GM12878 (cell line): Measurements from ENCODE around the gene ADK.

ENCODE experiments used
- ASH2L ChIP-seq: fragments of 300-600, 200-600 bp; sonication (generic); IDR thresholded peaks from 2 replicates; pipeline ENCODE4 v1.6.1; 2017; ENCODE audit warnings: low read depth, mild to moderate bottlenecking, borderline replicate concordance
- BHLHE40 ChIP-seq, 2 experiments: fragments of 450-650 bp in 1 of 2; IDR thresholded peaks; 2 replicates each; pipeline ENCODE4 v1.6.1; 2011 to 2017; ENCODE audit warnings: low read depth in 2 of 2, borderline replicate concordance in 1 of 2, improper control_type of control experiment in 1 of 2, low read length in 1 of 2, mild to moderate bottlenecking in 1 of 2
- MEF2B ChIP-seq: fragments of 450-650 bp; IDR thresholded peaks from 2 replicates; pipeline ENCODE4 v1.6.1; 2018; ENCODE audit warnings: mild to moderate bottlenecking, moderate library complexity; ENCODE audit not compliant: partially characterized antibody, poor library complexity, severe bottlenecking
- POLR2AphosphoS5 ChIP-seq: IDR thresholded peaks from 2 replicates; pipeline ENCODE4 v1.6.1; 2011; ENCODE audit warnings: mild to moderate bottlenecking, low read length, inconsistent platforms
- SRF ChIP-seq, 2 experiments: IDR thresholded peaks; 2 replicates each; pipeline ENCODE4 v1.6.1; 2011; ENCODE audit warnings: low read depth in 2 of 2, low read length in 2 of 2, mild to moderate bottlenecking in 1 of 2, moderate library complexity in 1 of 2
- ZNF274 ChIP-seq: IDR thresholded peaks from one replicate; pipeline ENCODE4 v1.8.0; 2011; ENCODE audit not compliant: insufficient read length, insufficient read depth
- TF ChIP-seq, protein P1 (sequence below), 3 experiments: IDR thresholded peaks in 2 of 3; conservative IDR thresholded peaks in 1 of 3; 2 replicates each; pipeline ENCODE4 v1.5.1; 2011; ENCODE audit warnings: low read depth in 3 of 3, low read length in 3 of 3, mild to moderate bottlenecking in 3 of 3, control low read depth in 2 of 3, moderate library complexity in 2 of 3, inconsistent platforms in 1 of 3, mixed read lengths in 1 of 3; ENCODE audit not compliant: control insufficient read depth in 2 of 3, insufficient read depth in 1 of 3; ENCODE audit errors: extremely low read depth in 1 of 3
- TF ChIP-seq, protein P2 (sequence below): IDR thresholded peaks from 2 replicates; pipeline ENCODE4 v1.6.1; 2011; ENCODE audit warnings: borderline replicate concordance, low read depth, mild to moderate bottlenecking, moderate library complexity, low read length; ENCODE audit not compliant: insufficient read depth, poor library complexity, severe bottlenecking
- TF ChIP-seq, protein P3 (sequence below): IDR thresholded peaks from 2 replicates; pipeline ENCODE4 v1.6.1; 2011; ENCODE audit warnings: low read depth, low read length, improper control_type of control experiment, borderline replicate concordance

DNA sequence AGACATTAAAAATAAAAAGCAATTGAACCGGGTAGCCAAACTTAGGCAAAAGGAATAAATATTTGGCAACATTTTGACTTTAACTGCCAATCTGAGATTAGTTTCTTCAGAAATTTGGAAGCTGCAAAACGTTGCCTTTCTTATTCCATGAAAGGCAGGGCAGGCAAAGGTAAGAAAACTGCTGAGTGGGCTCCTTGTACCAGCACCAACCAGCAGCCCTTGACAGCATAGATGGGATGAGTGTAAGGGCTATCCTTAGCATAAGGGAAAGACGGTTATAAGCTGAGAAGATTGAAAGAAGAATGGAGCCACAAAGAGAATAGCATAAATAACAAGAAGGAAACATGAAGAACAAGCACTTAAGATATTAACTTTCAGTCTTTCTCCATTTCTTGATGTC, 29.0 kb upstream of the ADK start:
- TF ChIP-seq ASH2L, result no peak
- no peak for TF ChIP-seq MEF2B
- TF ChIP-seq, protein P1, sequence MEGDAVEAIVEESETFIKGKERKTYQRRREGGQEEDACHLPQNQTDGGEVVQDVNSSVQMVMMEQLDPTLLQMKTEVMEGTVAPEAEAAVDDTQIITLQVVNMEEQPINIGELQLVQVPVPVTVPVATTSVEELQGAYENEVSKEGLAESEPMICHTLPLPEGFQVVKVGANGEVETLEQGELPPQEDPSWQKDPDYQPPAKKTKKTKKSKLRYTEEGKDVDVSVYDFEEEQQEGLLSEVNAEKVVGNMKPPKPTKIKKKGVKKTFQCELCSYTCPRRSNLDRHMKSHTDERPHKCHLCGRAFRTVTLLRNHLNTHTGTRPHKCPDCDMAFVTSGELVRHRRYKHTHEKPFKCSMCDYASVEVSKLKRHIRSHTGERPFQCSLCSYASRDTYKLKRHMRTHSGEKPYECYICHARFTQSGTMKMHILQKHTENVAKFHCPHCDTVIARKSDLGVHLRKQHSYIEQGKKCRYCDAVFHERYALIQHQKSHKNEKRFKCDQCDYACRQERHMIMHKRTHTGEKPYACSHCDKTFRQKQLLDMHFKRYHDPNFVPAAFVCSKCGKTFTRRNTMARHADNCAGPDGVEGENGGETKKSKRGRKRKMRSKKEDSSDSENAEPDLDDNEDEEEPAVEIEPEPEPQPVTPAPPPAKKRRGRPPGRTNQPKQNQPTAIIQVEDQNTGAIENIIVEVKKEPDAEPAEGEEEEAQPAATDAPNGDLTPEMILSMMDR (IDR thresholded peaks at IDR 0.05 in 2 of 3, conservative IDR thresholded peaks at IDR 0.05 in 1 of 3; ENCODE audit: control insufficient read depth in 2 of 3, extremely low read depth in 1 of 3, insufficient read depth in 1 of 3, low read depth in 3 of 3, low read length in 3 of 3), result no peak
- no peak for TF ChIP-seq ZNF274
- TF ChIP-seq, protein P2, sequence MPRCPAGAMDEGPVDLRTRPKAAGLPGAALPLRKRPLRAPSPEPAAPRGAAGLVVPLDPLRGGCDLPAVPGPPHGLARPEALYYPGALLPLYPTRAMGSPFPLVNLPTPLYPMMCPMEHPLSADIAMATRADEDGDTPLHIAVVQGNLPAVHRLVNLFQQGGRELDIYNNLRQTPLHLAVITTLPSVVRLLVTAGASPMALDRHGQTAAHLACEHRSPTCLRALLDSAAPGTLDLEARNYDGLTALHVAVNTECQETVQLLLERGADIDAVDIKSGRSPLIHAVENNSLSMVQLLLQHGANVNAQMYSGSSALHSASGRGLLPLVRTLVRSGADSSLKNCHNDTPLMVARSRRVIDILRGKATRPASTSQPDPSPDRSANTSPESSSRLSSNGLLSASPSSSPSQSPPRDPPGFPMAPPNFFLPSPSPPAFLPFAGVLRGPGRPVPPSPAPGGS, result no peak
- TF ChIP-seq SRF (IDR thresholded peaks at IDR 0.05; ENCODE audit: low read depth in 2 of 2, low read length in 2 of 2), result no peak
- TF ChIP-seq, protein P3, sequence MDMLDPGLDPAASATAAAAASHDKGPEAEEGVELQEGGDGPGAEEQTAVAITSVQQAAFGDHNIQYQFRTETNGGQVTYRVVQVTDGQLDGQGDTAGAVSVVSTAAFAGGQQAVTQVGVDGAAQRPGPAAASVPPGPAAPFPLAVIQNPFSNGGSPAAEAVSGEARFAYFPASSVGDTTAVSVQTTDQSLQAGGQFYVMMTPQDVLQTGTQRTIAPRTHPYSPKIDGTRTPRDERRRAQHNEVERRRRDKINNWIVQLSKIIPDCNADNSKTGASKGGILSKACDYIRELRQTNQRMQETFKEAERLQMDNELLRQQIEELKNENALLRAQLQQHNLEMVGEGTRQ, result no peak
- TF ChIP-seq BHLHE40 (IDR thresholded peaks at IDR 0.05; ENCODE audit: borderline replicate concordance in 1 of 2, low read depth in 2 of 2, low read length in 1 of 2), result no peak
- TF ChIP-seq POLR2AphosphoS5, result no peak
